GM18870 (cell line): ENCODE data around the gene ZNRF2.
"Not testable (repeated sequence)": the region's sequence is repeated elsewhere in the genome, so short reads cannot be mapped to it uniquely, and the experiment has no call there.

ENCODE experiments used
- ATAC-seq: cut with Tn5 transposase; IDR thresholded peaks from one replicate; pipeline ENCODE4 v1.9.1; 2021; ENCODE audit warnings: moderate library complexity; ENCODE audit not compliant: unreplicated experiment

The ZNRF2 gene

GRCh38 chr7:30287625-30288024 lies 3.2 kb downstream of the ZNRF2 start:
- not testable (repeated sequence) for ATAC-seq

- ATAC-seq = not testable (repeated sequence)
Measured at GRCh38 chr7:30289634-30290033, 5.2 kb downstream of the ZNRF2 start.

GRCh38 chr7:30290317-30290716 lies 5.9 kb downstream of the ZNRF2 start:
- ATAC-seq = not testable (repeated sequence)

- ATAC-seq = not testable (repeated sequence)
Measured at GRCh38 chr7:30292416-30293038, 8.1 kb downstream of the ZNRF2 start.

- ATAC-seq = not testable (repeated sequence)
Measured at GRCh38 chr7:30296304-30296703, 11.9 kb downstream of the ZNRF2 start.

- ATAC-seq = not testable (repeated sequence)
Measured at GRCh38 chr7:30297499-30297898, 13.1 kb downstream of the ZNRF2 start.

GRCh38 chr7:30298409-30298808 lies 14.0 kb downstream of the ZNRF2 start:
- not testable (repeated sequence) for ATAC-seq

GRCh38 chr7:30301751-30302150 lies 17.4 kb downstream of the ZNRF2 start:
- ATAC-seq = no peak

- ATAC-seq = no peak
Measured at GRCh38 chr7:30302656-30303311, 18.4 kb downstream of the ZNRF2 start.

GRCh38 chr7:30303312-30304039 lies 19.1 kb downstream of the ZNRF2 start:
- ATAC-seq = no peak

GRCh38 chr7:30304177-30304884 lies 19.9 kb downstream of the ZNRF2 start:
- ATAC-seq = no peak

- no peak for ATAC-seq
Measured at GRCh38 chr7:30306976-30307375, 22.6 kb downstream of the ZNRF2 start.

GRCh38 chr7:30308389-30308788 lies 24.0 kb downstream of the ZNRF2 start:
- peak; percentile 50 for ATAC-seq

GRCh38 chr7:30309302-30309701 lies 24.9 kb downstream of the ZNRF2 start:
- ATAC-seq = no peak

- ATAC-seq = no peak
Measured at GRCh38 chr7:30309842-30310435, 25.5 kb downstream of the ZNRF2 start.

- no peak for ATAC-seq
Measured at GRCh38 chr7:30310674-30311362, 26.4 kb downstream of the ZNRF2 start.

GRCh38 chr7:30312178-30312577 lies 27.8 kb downstream of the ZNRF2 start:
- no peak for ATAC-seq

- ATAC-seq = no peak
Measured at GRCh38 chr7:30313348-30313747, 29.0 kb downstream of the ZNRF2 start.

- ATAC-seq = no peak
Measured at GRCh38 chr7:30313793-30314192, 29.4 kb downstream of the ZNRF2 start.

GRCh38 chr7:30315589-30315988 lies 31.2 kb downstream of the ZNRF2 start:
- ATAC-seq = no peak
